Measurements from ENCODE around the gene AICDA. TPM values are rescaled to one million over a fixed set of nuclear protein-coding genes. Genes with fewer than 3 reads are reported as not detected.

Gene AICDA
- total and polyA plus RNA-seq, 10 of the 15 experiments (the other 5 are each of a cell fraction or from before 2014, with no cell fraction given), result 9.4 to 24.9 (median 16.6) TPM

- 17% methylated on average over 7 of the region's 7 CpGs for WGBS (ENCODE audit: insufficient coverage, insufficient replicate concordance, low lambda C conversion rate, missing lambda C conversion rate)
- Histone ChIP-seq H3K9me3 (replicated peaks; ENCODE audit: control insufficient read depth, insufficient read depth, low read length) (no peaks in the 10 kb centered on the region), H3K4me3 (no peak overlapping the region), H3K79me2 (ENCODE audit: control insufficient read depth, insufficient read depth, low read length) (no peaks in the 10 kb centered on the region), H3K9ac (ENCODE audit: control insufficient read depth, insufficient read depth, low read length) (no peak overlapping the region), H3K27ac (ENCODE audit: control insufficient read depth, insufficient read depth) (no peak overlapping the region), H3K36me3 (ENCODE audit: control insufficient read depth in 2 of 2, insufficient read depth in 2 of 2, low read length in 1 of 2) (no peaks in the 10 kb centered on the region), H3K4me1 (ENCODE audit: control insufficient read depth, insufficient read depth, low read length) (no peaks in the 10 kb centered on the region), H3K27me3 (replicated peaks in 1 of 2; ENCODE audit: control insufficient read depth in 2 of 2, insufficient read depth in 2 of 2, low read length in 1 of 2) (no peaks in the 10 kb centered on the region), H3K4me2 (ENCODE audit: control insufficient read depth, insufficient read depth) (no peak overlapping the region), H4K20me1 (ENCODE audit: control insufficient read depth, insufficient read depth) (no peaks in the 10 kb centered on the region), H2AFZ (ENCODE audit: control insufficient read depth, low read depth, low read length) (no peak overlapping the region)
- ATAC-seq, result no peak
- CTCF ChIA-PET, result interaction anchor here (0.9 to 1.0 kb wide), 2 partner anchors 28 to 86 kb away, joined by 3 read pairs; partner anchors contain the start of gene AICDA
- intact Hi-C loops (cut with micrococcal nuclease; ENCODE audit: unreplicated experiment), result no loop called here
- no peak for FAIRE-seq
- RAD21 ChIA-PET (ENCODE audit: unreplicated experiment), result interaction anchor here (0.7 kb wide), 1 partner anchor 40 kb away, joined by 3 read pairs; no protein-coding TSS in a partner anchor
- SMC1A ChIA-PET (ENCODE audit: uncharacterized antibody, unreplicated experiment), result interaction anchor here (0.9 to 1.0 kb wide), 2 partner anchors 25 to 40 kb away, joined by 3 to 4 read pairs; no protein-coding TSS in a partner anchor
- DNase-seq (ENCODE audit: low read depth, low spot score), result no peak
- POLR2A ChIA-PET, result interaction anchor here (0.6 kb wide), 1 partner anchor 326 kb away, joined by 4 read pairs; no protein-coding TSS in a partner anchor
- TF ChIP-seq SMC3 (IDR thresholded peaks at IDR 0.05; ENCODE audit: borderline replicate concordance, low read length) (no peak), IKZF1 (conservative IDR thresholded peaks at IDR 0.05) (no peak), ZZZ3 (IDR thresholded peaks at IDR 0.05; ENCODE audit: control insufficient read depth, insufficient read length, low read depth) (no peak), ZNF207 (IDR thresholded peaks at IDR 0.05; ENCODE audit: borderline replicate concordance) (no peak), CREB1 (IDR thresholded peaks at IDR 0.05; ENCODE audit: low read depth) (no peak)
- no TSS peak for BruUV-seq (replicated peaks)
- in situ Hi-C loops (cut with MboI), result no loop called here
Measured at GRCh38 chr12:8584004-8584403, 28.7 kb downstream of the AICDA start.

- ChIA-PET SMC1A (ENCODE audit: uncharacterized antibody, unreplicated experiment) (interaction anchor here (1.0 kb wide), 2 partner anchors 12 to 59 kb away, joined by 3 read pairs; no protein-coding TSS in a partner anchor), CTCF (no interaction called here)
- in situ Hi-C loops (cut with MboI), result no loop called here
Measured at GRCh38 chr12:8581098-8581784, 31.4 kb downstream of the AICDA start.

More at GRCh38 chr12:8581098-8581784, 31.4 kb downstream of the AICDA start:
- H2AFZ ChIP-seq (ENCODE audit: control insufficient read depth, low read depth, low read length), result no peak overlapping the region; the same call in 1 of the 2 replicates
- DNase-seq (ENCODE audit: low read depth, low spot score) (no peak), ATAC-seq (no peak), FAIRE-seq (no peak)
- no peaks in the 10 kb centered on the region for H3K9me3 ChIP-seq (replicated peaks; ENCODE audit: control insufficient read depth, insufficient read depth, low read length)
- BruUV-seq (replicated peaks), result no TSS peak
- no peaks in the 10 kb centered on the region for H3K27me3 ChIP-seq (replicated peaks in 1 of 2; ENCODE audit: control insufficient read depth in 2 of 2, insufficient read depth in 2 of 2, low read length in 1 of 2)
- ChIA-PET POLR2A (interaction anchor here (0.6 kb wide), 1 partner anchor 35 kb away, joined by 3 read pairs; no protein-coding TSS in a partner anchor), RAD21 (ENCODE audit: unreplicated experiment) (no interaction called here)
- H3K36me3 ChIP-seq (ENCODE audit: control insufficient read depth in 2 of 2, insufficient read depth in 2 of 2, low read length in 1 of 2), result no peaks in the 10 kb centered on the region
- H3K9ac ChIP-seq (ENCODE audit: control insufficient read depth, insufficient read depth, low read length), result no peak overlapping the region
- intact Hi-C loops (cut with micrococcal nuclease; ENCODE audit: unreplicated experiment), result no loop called here
- no peak overlapping the region for H3K4me2 ChIP-seq (ENCODE audit: control insufficient read depth, insufficient read depth)
- no peak overlapping the region for H3K4me3 ChIP-seq
- no peaks in the 10 kb centered on the region for H3K79me2 ChIP-seq (ENCODE audit: control insufficient read depth, insufficient read depth, low read length)
- H3K27ac ChIP-seq (ENCODE audit: control insufficient read depth, insufficient read depth), result no peak overlapping the region
- TF ChIP-seq SREBF1 (IDR thresholded peaks at IDR 0.05; ENCODE audit: low read length) (no peak), ATF7 (IDR thresholded peaks at IDR 0.05; ENCODE audit: low read depth) (no peak), SPI1 (IDR thresholded peaks at IDR 0.05; ENCODE audit: borderline replicate concordance, insufficient read depth, low read depth, low read length) (no peak), TARDBP (IDR thresholded peaks at IDR 0.05; ENCODE audit: borderline replicate concordance) (no peak), BCL11A (IDR thresholded peaks at IDR 0.05; ENCODE audit: low read depth, low read length) (no peak)
- TF ChIP-seq, protein P1, sequence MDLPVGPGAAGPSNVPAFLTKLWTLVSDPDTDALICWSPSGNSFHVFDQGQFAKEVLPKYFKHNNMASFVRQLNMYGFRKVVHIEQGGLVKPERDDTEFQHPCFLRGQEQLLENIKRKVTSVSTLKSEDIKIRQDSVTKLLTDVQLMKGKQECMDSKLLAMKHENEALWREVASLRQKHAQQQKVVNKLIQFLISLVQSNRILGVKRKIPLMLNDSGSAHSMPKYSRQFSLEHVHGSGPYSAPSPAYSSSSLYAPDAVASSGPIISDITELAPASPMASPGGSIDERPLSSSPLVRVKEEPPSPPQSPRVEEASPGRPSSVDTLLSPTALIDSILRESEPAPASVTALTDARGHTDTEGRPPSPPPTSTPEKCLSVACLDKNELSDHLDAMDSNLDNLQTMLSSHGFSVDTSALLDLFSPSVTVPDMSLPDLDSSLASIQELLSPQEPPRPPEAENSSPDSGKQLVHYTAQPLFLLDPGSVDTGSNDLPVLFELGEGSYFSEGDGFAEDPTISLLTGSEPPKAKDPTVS (IDR thresholded peaks at IDR 0.05; ENCODE audit: low read depth, low read length), result no peak
- TF ChIP-seq, protein P2, sequence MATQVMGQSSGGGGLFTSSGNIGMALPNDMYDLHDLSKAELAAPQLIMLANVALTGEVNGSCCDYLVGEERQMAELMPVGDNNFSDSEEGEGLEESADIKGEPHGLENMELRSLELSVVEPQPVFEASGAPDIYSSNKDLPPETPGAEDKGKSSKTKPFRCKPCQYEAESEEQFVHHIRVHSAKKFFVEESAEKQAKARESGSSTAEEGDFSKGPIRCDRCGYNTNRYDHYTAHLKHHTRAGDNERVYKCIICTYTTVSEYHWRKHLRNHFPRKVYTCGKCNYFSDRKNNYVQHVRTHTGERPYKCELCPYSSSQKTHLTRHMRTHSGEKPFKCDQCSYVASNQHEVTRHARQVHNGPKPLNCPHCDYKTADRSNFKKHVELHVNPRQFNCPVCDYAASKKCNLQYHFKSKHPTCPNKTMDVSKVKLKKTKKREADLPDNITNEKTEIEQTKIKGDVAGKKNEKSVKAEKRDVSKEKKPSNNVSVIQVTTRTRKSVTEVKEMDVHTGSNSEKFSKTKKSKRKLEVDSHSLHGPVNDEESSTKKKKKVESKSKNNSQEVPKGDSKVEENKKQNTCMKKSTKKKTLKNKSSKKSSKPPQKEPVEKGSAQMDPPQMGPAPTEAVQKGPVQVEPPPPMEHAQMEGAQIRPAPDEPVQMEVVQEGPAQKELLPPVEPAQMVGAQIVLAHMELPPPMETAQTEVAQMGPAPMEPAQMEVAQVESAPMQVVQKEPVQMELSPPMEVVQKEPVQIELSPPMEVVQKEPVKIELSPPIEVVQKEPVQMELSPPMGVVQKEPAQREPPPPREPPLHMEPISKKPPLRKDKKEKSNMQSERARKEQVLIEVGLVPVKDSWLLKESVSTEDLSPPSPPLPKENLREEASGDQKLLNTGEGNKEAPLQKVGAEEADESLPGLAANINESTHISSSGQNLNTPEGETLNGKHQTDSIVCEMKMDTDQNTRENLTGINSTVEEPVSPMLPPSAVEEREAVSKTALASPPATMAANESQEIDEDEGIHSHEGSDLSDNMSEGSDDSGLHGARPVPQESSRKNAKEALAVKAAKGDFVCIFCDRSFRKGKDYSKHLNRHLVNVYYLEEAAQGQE (IDR thresholded peaks at IDR 0.05; ENCODE audit: low read depth, low read length), result no peak
- H3K4me1 ChIP-seq (ENCODE audit: control insufficient read depth, insufficient read depth, low read length), result no peaks in the 10 kb centered on the region
- H4K20me1 ChIP-seq (ENCODE audit: control insufficient read depth, insufficient read depth), result no peaks in the 10 kb centered on the region
- 69% methylated on average over 9 of the region's 9 CpGs for WGBS (ENCODE audit: insufficient coverage, insufficient replicate concordance, low lambda C conversion rate, missing lambda C conversion rate)

Data from GM12878 (cell line).